DMS114 treated with DMSO at 0.1 percent for 48 hours (cell line): ENCODE measurements around the gene ERCC6L2.
A peak's percentile ranks its signal among the peaks of the same experiment; 100 is the strongest.

Source experiments
- DNase-seq: peaks from one replicate; lab custom pipeline; 2025; ENCODE audit not compliant: unreplicated experiment; lab: John Stamatoyannopoulos, UW

Gene ERCC6L2

GRCh38 chr9:95875305-95876137 lies at the start of gene ERCC6L2:
TSS of gene ERCC6L2 (plus strand) at chr9:95875691. CDS start at chr9:95876039, 348 bp downstream.
- DNase-seq, result peak; percentile 77

- DNase-seq, result no peak
These were observed 49.2 kb upstream of the ERCC6L2 start for GRCh38 chr9:95826183-95826838.

GRCh38 chr9:95830768-95831167 lies 44.7 kb upstream of the ERCC6L2 start:
- DNase-seq, result no peak

- DNase-seq, result no peak
These were observed 43.7 kb upstream of the ERCC6L2 start for GRCh38 chr9:95831810-95832209.

GRCh38 chr9:95833546-95834178 lies 41.8 kb upstream of the ERCC6L2 start:
- no peak for DNase-seq

GRCh38 chr9:95834281-95834907 lies 41.1 kb upstream of the ERCC6L2 start:
- DNase-seq, result no peak

- no peak for DNase-seq
These were observed 40.1 kb upstream of the ERCC6L2 start for GRCh38 chr9:95835393-95835792.

GRCh38 chr9:95836072-95836471 lies 39.4 kb upstream of the ERCC6L2 start:
- no peak for DNase-seq

- no peak for DNase-seq
These were observed 36.5 kb upstream of the ERCC6L2 start for GRCh38 chr9:95839012-95839411.

GRCh38 chr9:95840074-95840473 lies 35.4 kb upstream of the ERCC6L2 start:
- DNase-seq, result no peak

- no peak for DNase-seq
These were observed 34.1 kb upstream of the ERCC6L2 start for GRCh38 chr9:95841377-95841776.

- DNase-seq, result no peak
These were observed 29.7 kb upstream of the ERCC6L2 start for GRCh38 chr9:95845751-95846150.

- no peak for DNase-seq
These were observed 26.7 kb upstream of the ERCC6L2 start for GRCh38 chr9:95848764-95849163.

- no peak for DNase-seq
These were observed 23.1 kb upstream of the ERCC6L2 start for GRCh38 chr9:95852059-95853032.

GRCh38 chr9:95854386-95855020 lies 21.0 kb upstream of the ERCC6L2 start:
- no peak for DNase-seq

GRCh38 chr9:95855961-95856360 lies 19.5 kb upstream of the ERCC6L2 start:
- DNase-seq, result no peak

GRCh38 chr9:95857124-95857523 lies 18.4 kb upstream of the ERCC6L2 start:
- no peak for DNase-seq

GRCh38 chr9:95857896-95858295 lies 17.6 kb upstream of the ERCC6L2 start:
- no peak for DNase-seq

GRCh38 chr9:95862343-95862742 lies 13.1 kb upstream of the ERCC6L2 start:
- DNase-seq, result no peak
